Gastroesophageal sphincter (tissue), 4 donors: ENCODE results near the gene MYOCD. TPM values are rescaled to one million over a fixed set of nuclear protein-coding genes. Genes with fewer than 3 reads are reported as not detected.

Experiments
- ATAC-seq: fragments of 150-250 bp; one replicate; pipeline ENCODE4 v1.9.1; 2016; ENCODE audit warnings: mild to moderate bottlenecking, moderate library complexity
- H3K27ac ChIP-seq, 4 donors: fragments of 200-600 bp; sonication (generic) in 3 of 4; 1 replicate in 3 of 4; 2 replicates in 1 of 4; pipeline ENCODE4 v1.5.1; 2016 to 2019
- H3K27me3 ChIP-seq: fragments of 200-600 bp; sonication (generic); one replicate; pipeline ENCODE4 v1.5.1; 2019
- H3K36me3 ChIP-seq, 2 donors: fragments of 200-600 bp; sonication (generic); one replicate each; pipeline ENCODE4 v1.5.1; 2019; ENCODE audit warnings: control low read depth in 1 of 2
- H3K4me1 ChIP-seq, 3 donors: fragments of 200-600 bp; sonication (generic); 1 replicate in 2 of 3; 2 replicates in 1 of 3; pipeline ENCODE4 v1.5.1; 2016 to 2019; ENCODE audit warnings: control low read depth in 2 of 3
- H3K4me3 ChIP-seq, 2 donors: fragments of 200-600 bp; sonication (generic); one replicate each; pipeline ENCODE4 v1.5.1; 2019; ENCODE audit warnings: mild to moderate bottlenecking in 1 of 2, moderate library complexity in 1 of 2
- H3K9me3 ChIP-seq, 3 donors: fragments of 200-600 bp; sonication (generic); one replicate each; pipeline ENCODE4 v1.5.1; 2017 to 2019; ENCODE audit warnings: control low read depth in 2 of 3
- CTCF ChIP-seq, 4 experiments: fragments of 200-600 bp in 2 of 4; fragments of 450-650 bp in 2 of 4; sonication (generic) in 1 of 4; IDR thresholded peaks; one replicate each; pipeline ENCODE4 v1.5.1; 2017 to 2019; ENCODE audit warnings: antibody characterized with exemption in 4 of 4, mild to moderate bottlenecking in 2 of 4, moderate library complexity in 2 of 4
- EP300 ChIP-seq: sonication (generic); formaldehyde crosslinking; IDR thresholded peaks from one replicate; pipeline ENCODE4 v1.6.1; 2017; ENCODE audit warnings: antibody characterized with exemption, mild to moderate bottlenecking
- POLR2A ChIP-seq, 2 donors: fragments of 450-650 bp; IDR thresholded peaks; one replicate each; pipeline ENCODE4 v1.6.1; 2017; ENCODE audit warnings: antibody characterized with exemption in 2 of 2, mild to moderate bottlenecking in 2 of 2, moderate library complexity in 1 of 2
- POLR2AphosphoS5 ChIP-seq: sonication (generic); formaldehyde crosslinking; IDR thresholded peaks from one replicate; pipeline ENCODE4 v1.6.1; 2017; ENCODE audit warnings: antibody characterized with exemption
- WGBS, 2 donors: methylation state at CpG; one replicate each; pipeline ENCODE4 v1.1.5; 2018; ENCODE audit warnings: low coverage in 1 of 2; 5-methylcytosine and 5-hydroxymethylcytosine counted together
- total RNA-seq, 4 donors: library from RNA; depleted of rRNA; stranded (reverse); fragments of >200 nt; gene quantifications; one replicate each; pipeline ENCODE4 v1.1.0, GENCODE V29; 2016

The MYOCD gene
- total RNA-seq = 100 to 1,000 TPM in 3 of 4 donors, 10 to 100 TPM in 1; 93.0 to 219 (median 120) TPM

- peaks cover 5% of the 10 kb centered on the region for H3K27me3 ChIP-seq
- H3K9me3 ChIP-seq = no peaks in the 10 kb centered on the region
- H3K27ac ChIP-seq = peak within 1 kb of the TSS; percentile 64 to 95 (median 92)
- H3K4me1 ChIP-seq = peaks cover 0 to 38% (median 0%) of the 10 kb centered on the region in 3 donors
- H3K36me3 ChIP-seq = no peaks in the 10 kb centered on the region
- H3K4me3 ChIP-seq = peak within 1 kb of the TSS; percentile 51 to 80
- ATAC-seq = peak; percentile 63
- TF ChIP-seq POLR2AphosphoS5 (peak; percentile 59), EP300 (no peak), POLR2A (IDR thresholded peaks at IDR 0.05) (peak; percentile 9 to 26)
- 0 to 3% methylated on average over 6 of the region's 78 CpGs for WGBS, 2 donors
Observed at GRCh38 chr17:12665263-12666210, at the start of gene MYOCD. MYOCD (plus strand) TSS chr17:12665890; CDS start chr17:12666189, 299 bp downstream.

- WGBS, 2 donors = 84 to 94% methylated on average over 2 of the region's 2 CpGs
- TF ChIP-seq POLR2A (IDR thresholded peaks at IDR 0.05) (no peak), EP300 (no peak), CTCF (IDR thresholded peaks at IDR 0.05) (no peak), POLR2AphosphoS5 (no peak)
- Histone ChIP-seq H3K27ac (no peak overlapping the region), H3K4me1 (no peaks in the 10 kb centered on the region), H3K9me3 (no peaks in the 10 kb centered on the region), H3K4me3 (no peak overlapping the region), H3K36me3 (no peaks in the 10 kb centered on the region), H3K27me3 (no peaks in the 10 kb centered on the region)
- no peak for ATAC-seq
Observed at GRCh38 chr17:12616161-12616560, 49.5 kb upstream of the MYOCD start.

- H3K9me3 ChIP-seq = no peaks in the 10 kb centered on the region
- no peaks in the 10 kb centered on the region for H3K36me3 ChIP-seq
- H3K4me3 ChIP-seq = no peak overlapping the region
- no peak overlapping the region for H3K27ac ChIP-seq
- H3K4me1 ChIP-seq = no peaks in the 10 kb centered on the region
- no peak for ATAC-seq
- no peaks in the 10 kb centered on the region for H3K27me3 ChIP-seq
- TF ChIP-seq EP300 = no peak
- no peak for TF ChIP-seq POLR2A (IDR thresholded peaks at IDR 0.05)
- TF ChIP-seq POLR2AphosphoS5 = no peak
- TF ChIP-seq CTCF (IDR thresholded peaks at IDR 0.05) = no peak
- WGBS, 2 donors = 64 to 89% methylated on average over 2 of the region's 2 CpGs
Observed at GRCh38 chr17:12618557-12618956, 47.1 kb upstream of the MYOCD start.

GRCh38 chr17:12619459-12620199 lies 46.1 kb upstream of the MYOCD start:
- H3K27me3 ChIP-seq = no peaks in the 10 kb centered on the region
- no peak overlapping the region for H3K4me3 ChIP-seq
- H3K9me3 ChIP-seq = no peaks in the 10 kb centered on the region
- H3K4me1 ChIP-seq = no peaks in the 10 kb centered on the region
- 55 to 57% methylated on average over 7 of the region's 7 CpGs for WGBS, 2 donors
- peak; percentile 34 for ATAC-seq
- H3K36me3 ChIP-seq = no peaks in the 10 kb centered on the region
- no peak for TF ChIP-seq EP300
- no peak for TF ChIP-seq POLR2A (IDR thresholded peaks at IDR 0.05)
- no peak for TF ChIP-seq POLR2AphosphoS5
- TF ChIP-seq CTCF (IDR thresholded peaks at IDR 0.05) = no peak
- H3K27ac ChIP-seq = no peak overlapping the region

GRCh38 chr17:12620200-12620720 lies 45.4 kb upstream of the MYOCD start:
- no peak for TF ChIP-seq POLR2AphosphoS5
- TF ChIP-seq CTCF (IDR thresholded peaks at IDR 0.05) = no peak
- no peak for TF ChIP-seq EP300
- no peak for TF ChIP-seq POLR2A (IDR thresholded peaks at IDR 0.05)
- Histone ChIP-seq H3K36me3 (no peaks in the 10 kb centered on the region), H3K4me1 (no peaks in the 10 kb centered on the region), H3K27me3 (no peaks in the 10 kb centered on the region), H3K4me3 (no peak overlapping the region), H3K9me3 (no peaks in the 10 kb centered on the region), H3K27ac (no peak overlapping the region)
- 55 to 70% methylated on average over 4 to 5 of the region's 5 CpGs for WGBS, 2 donors
- ATAC-seq = no peak
